AG04450 (cell line): ENCODE data around the gene AK3. TPM values are rescaled to one million over a fixed set of nuclear protein-coding genes. Genes with fewer than 3 reads are reported as not detected.

Source experiments
- CTCF ChIA-PET: fragments of 300-600, 350-600 bp; formaldehyde crosslinking; extraction: SDS; loops from one replicate; lab custom pipeline; 2022; ENCODE audit warnings: antibody characterized with exemption, inconsistent platforms; lab: Charles Lee
- POLR2A ChIA-PET: fragments of 350-600 bp; formaldehyde crosslinking; extraction: SDS; loops from one replicate; lab custom pipeline; 2021; ENCODE audit warnings: antibody characterized with exemption, inconsistent platforms; lab: Yijun Ruan, JAX
- DNase-seq: peaks from one replicate; pipeline ENCODE4 v3.0.0-alpha.2; 2011; ENCODE audit warnings: low read depth, low spot score
- H3K27ac ChIP-seq: one replicate; pipeline ENCODE4 v1.5.1; 2012; ENCODE audit warnings: low read depth, low read length, control low read depth
- H3K27me3 ChIP-seq: one replicate; pipeline ENCODE4 v1.6.0; 2012; ENCODE audit warnings: low read length; ENCODE audit not compliant: control insufficient read depth, insufficient read depth
- H3K4me3 ChIP-seq: 2 replicates; pipeline ENCODE4 v1.5.1; 2011; ENCODE audit warnings: mild to moderate bottlenecking, low read depth, low read length, control low read depth
- H3K9me3 ChIP-seq: 2 replicates; pipeline ENCODE4 v1.5.1; 2012; ENCODE audit warnings: low read length; ENCODE audit not compliant: control insufficient read depth, insufficient read depth
- polyA plus RNA-seq: library from polyadenylated mRNA; depleted of rRNA; stranded (reverse); fragments of >200 nt; gene quantifications from 2 replicates; pipeline ENCODE4 v1.2.3, GENCODE V29; 2011
- TF ChIP-seq, protein P1 (sequence below): IDR thresholded peaks from 2 replicates; pipeline ENCODE4 v1.5.1; 2011; ENCODE audit warnings: low read depth, low read length, control low read depth, inconsistent platforms

AK3 gene
- polyA plus RNA-seq, 1 experiment = 70.3 TPM

DNA sequence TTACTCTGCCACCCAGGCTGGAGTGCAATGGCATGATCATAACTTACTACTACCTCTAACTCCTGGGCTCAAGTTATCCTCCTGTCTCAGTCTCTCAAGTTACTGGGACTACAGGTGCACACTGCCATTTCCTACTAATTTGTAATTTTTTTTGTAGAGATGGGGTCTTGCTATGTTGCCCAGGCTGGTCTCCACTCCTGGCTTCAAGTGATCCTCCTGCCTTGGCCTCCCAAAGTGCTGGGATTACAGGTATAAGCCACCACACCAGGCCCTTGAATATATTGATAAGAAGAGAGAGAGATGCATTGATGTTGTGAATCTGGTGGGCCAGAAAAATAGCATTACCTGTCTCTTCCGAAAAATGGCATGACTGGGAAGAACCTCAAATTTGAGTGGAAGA is 30.8 kb upstream of the AK3 start:
- CTCF ChIA-PET = interaction anchor here (1.0 kb wide), 1 partner anchor 9 kb away, joined by 3 read pairs; no protein-coding TSS in a partner anchor
- no peaks in the 10 kb centered on the region for H3K9me3 ChIP-seq
- TF ChIP-seq, protein P1, sequence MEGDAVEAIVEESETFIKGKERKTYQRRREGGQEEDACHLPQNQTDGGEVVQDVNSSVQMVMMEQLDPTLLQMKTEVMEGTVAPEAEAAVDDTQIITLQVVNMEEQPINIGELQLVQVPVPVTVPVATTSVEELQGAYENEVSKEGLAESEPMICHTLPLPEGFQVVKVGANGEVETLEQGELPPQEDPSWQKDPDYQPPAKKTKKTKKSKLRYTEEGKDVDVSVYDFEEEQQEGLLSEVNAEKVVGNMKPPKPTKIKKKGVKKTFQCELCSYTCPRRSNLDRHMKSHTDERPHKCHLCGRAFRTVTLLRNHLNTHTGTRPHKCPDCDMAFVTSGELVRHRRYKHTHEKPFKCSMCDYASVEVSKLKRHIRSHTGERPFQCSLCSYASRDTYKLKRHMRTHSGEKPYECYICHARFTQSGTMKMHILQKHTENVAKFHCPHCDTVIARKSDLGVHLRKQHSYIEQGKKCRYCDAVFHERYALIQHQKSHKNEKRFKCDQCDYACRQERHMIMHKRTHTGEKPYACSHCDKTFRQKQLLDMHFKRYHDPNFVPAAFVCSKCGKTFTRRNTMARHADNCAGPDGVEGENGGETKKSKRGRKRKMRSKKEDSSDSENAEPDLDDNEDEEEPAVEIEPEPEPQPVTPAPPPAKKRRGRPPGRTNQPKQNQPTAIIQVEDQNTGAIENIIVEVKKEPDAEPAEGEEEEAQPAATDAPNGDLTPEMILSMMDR = no peak
- H3K27ac ChIP-seq = no peak overlapping the region
- DNase-seq = no peak
- H3K27me3 ChIP-seq = no peaks in the 10 kb centered on the region
- no peak overlapping the region for H3K4me3 ChIP-seq
- POLR2A ChIA-PET = no interaction called here

DNA sequence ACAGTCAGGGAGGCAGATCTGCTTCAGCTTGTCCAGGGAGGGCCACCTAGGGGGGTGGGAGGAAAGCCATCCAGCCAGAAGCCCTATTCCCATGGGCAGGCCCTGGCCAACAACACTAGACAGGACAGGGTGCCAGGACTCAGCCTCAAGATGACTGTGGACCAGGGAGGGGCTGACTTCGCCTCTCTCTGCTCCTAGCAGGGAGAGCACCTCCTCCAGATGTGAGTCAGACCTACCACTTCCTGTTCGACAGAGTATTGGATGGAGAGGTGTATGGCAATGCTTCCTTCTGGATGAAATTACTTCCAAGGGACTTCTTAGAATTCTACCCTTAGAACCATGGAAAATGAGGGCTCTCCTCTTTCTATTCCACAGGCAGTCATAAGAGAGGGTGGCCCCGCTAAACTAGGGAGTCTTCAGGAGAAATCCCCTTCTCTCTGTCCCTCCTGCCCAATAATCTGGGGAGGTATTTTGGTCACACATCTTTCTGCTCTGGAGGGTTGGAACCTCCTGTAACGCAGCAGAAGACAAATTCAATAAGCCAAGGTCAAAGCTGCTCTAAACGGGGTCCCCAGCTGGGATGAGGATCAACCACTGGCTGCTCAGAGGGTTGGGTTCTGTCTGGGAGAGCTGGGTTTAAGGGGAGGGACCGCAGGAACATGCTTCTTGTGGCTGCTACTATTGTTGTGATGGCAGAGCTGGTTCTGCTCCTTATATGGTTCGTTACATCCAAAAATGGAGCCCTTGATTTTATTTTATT is 28.5 kb upstream of the AK3 start:
- H3K27ac ChIP-seq = no peak overlapping the region
- H3K9me3 ChIP-seq = no peaks in the 10 kb centered on the region
- POLR2A ChIA-PET = interaction anchor here (0.7 kb wide), 1 partner anchor 23 kb away, joined by 4 read pairs; the partner anchor contains the start of gene RCL1
- CTCF ChIA-PET = interaction anchor here (1.9 kb wide), 1 partner anchor 10 kb away, joined by 9 read pairs; no protein-coding TSS in a partner anchor
- no peak overlapping the region for H3K4me3 ChIP-seq
- TF ChIP-seq, protein P1 = no peak
- no peak for DNase-seq
- no peaks in the 10 kb centered on the region for H3K27me3 ChIP-seq

DNA sequence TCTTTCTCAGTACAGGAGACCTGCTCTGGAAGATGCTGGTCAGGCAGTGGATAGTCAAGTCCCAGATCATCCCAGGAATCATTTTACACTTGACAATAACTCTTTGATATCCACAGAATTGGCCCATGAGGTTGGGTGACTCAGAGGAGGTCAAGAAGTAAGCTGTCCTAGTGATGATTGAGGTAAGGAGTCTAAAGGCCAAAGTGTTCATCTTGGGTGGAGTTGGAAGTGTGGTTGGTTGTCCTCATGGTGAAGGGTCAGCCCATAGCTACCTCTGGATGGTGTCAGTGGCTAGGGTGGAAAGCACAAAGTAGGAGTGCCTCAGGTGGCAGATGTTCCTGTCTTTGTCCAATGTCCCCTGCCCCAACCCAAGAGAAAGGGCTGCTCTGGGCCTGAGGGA is 27.7 kb upstream of the AK3 start:
- H3K27me3 ChIP-seq = no peaks in the 10 kb centered on the region
- no peak for DNase-seq
- TF ChIP-seq, protein P1 = no peak
- H3K9me3 ChIP-seq = no peaks in the 10 kb centered on the region
- no peak overlapping the region for H3K27ac ChIP-seq
- no peak overlapping the region for H3K4me3 ChIP-seq
- POLR2A ChIA-PET = no interaction called here
- CTCF ChIA-PET = interaction anchor here (1.9 kb wide), 1 partner anchor 10 kb away, joined by 9 read pairs; no protein-coding TSS in a partner anchor

DNA sequence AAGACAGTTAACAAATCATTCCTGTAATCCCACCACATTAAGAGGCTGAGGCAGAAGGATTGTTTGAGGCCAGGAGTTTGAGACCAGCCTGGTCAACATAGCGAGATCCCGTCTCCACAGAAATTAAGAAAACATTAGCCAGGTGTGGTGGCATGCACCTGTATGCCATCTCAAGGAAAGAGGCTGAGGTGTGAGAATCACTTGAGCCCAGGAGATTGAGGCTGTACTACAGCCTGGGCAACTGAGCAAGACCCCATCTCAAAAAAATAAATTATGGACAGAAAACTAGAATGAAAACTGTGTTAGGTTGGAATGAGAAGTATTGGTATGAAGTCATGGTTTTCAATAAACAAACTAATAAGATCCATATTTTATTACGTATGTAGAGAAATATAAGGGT is 23.0 kb upstream of the AK3 start:
- H3K27ac ChIP-seq = no peak overlapping the region
- H3K27me3 ChIP-seq = peaks cover 8% of the 10 kb centered on the region
- H3K9me3 ChIP-seq = no peaks in the 10 kb centered on the region; the same call in 1 of the 2 replicates
- no peak overlapping the region for H3K4me3 ChIP-seq
- TF ChIP-seq, protein P1 = no peak
- DNase-seq = no peak
- POLR2A ChIA-PET = no interaction called here
- CTCF ChIA-PET = interaction anchor here (0.9 to 5.9 kb wide), 8 partner anchors 10 to 229 kb away, joined by 3 to 59 read pairs (median 8); no protein-coding TSS in a partner anchor
